Erythroblast (primary cell): ENCODE data around the gene BBS4.

Experiments used
- GATA1 ChIP-seq: IDR thresholded peaks from 2 replicates; pipeline ENCODE4 v1.6.1; 2011; ENCODE audit warnings: low read depth, mild to moderate bottlenecking, control low read depth, low read length, moderate library complexity
- POLR2A ChIP-seq: IDR thresholded peaks from 2 replicates; pipeline ENCODE4 v1.6.1; 2011; ENCODE audit warnings: mild to moderate bottlenecking, low read length

DNA sequence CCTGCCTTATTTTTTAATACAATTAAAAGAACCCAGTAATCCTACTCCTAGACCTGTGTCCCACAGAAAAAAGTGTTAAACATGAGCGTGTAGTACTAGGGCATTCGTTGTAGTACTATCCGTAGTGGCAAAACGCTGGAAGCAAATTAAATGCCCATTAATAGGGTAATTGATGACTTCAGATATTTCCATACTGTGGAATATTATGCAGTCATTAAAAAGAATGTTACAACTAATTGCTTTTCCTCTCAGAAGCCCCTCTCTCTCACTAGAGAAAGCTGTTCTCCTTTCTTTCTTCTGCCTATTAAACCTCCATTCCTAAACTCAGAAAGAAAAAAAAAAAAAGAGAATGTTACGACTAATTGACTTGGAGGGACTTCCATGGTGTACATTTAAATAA, 2.7 kb downstream of the BBS4 start:
- TF ChIP-seq POLR2A = no peak
- TF ChIP-seq GATA1 = no peak
